ENCODE results near the gene TGIF1. TPM values are rescaled to one million over a fixed set of nuclear protein-coding genes. Genes with fewer than 3 reads are reported as not detected.
A peak's percentile ranks its signal among the peaks of the same experiment; 100 is the strongest.

Gene TGIF1
- polyA plus RNA-seq, 3 donors, result 32.2 to 109 (median 39.8) TPM

- WGBS (ENCODE audit: insufficient coverage), result 96% methylated on average over 8 of the region's 11 CpGs
- no peak overlapping the region for H3K9ac ChIP-seq (ENCODE audit: insufficient read depth, low read length, poor library complexity, severe bottlenecking)
- TF ChIP-seq CTCF (IDR thresholded peaks at IDR 0.05), result no peak
- DNase-seq, result no peak
- H3K4me3 ChIP-seq (replicated peaks in 1 of 3; ENCODE audit: low read depth in 2 of 3, low read length in 3 of 3), result no peak overlapping the region
- no peaks in the 10 kb centered on the region for H3K36me3 Mint-ChIP-seq
- no peaks in the 10 kb centered on the region for H3K36me3 ChIP-seq (replicated peaks in 1 of 2; ENCODE audit: control insufficient read depth in 1 of 2, insufficient read depth in 2 of 2, low read length in 2 of 2)
- intact Hi-C loops (cut with micrococcal nuclease), result no loop called here
- no peak overlapping the region for H3K4me3 Mint-ChIP-seq
- no peaks in the 10 kb centered on the region for H3K79me2 ChIP-seq (ENCODE audit: insufficient read depth, low read length)
- H3K27me3 Mint-ChIP-seq (ENCODE audit: low read depth in 3 of 3), result peaks cover 7 to 13% (median 10%) of the 10 kb centered on the region in 3 donors
- H3K9me3 ChIP-seq (replicated peaks in 1 of 2; ENCODE audit: control insufficient read depth in 1 of 2, insufficient read depth in 1 of 2, low read length in 2 of 2), result no peaks in the 10 kb centered on the region
- H3K9me3 Mint-ChIP-seq, result peaks cover 0 to 10% (median 2%) of the 10 kb centered on the region in 7 donors
- no peaks in the 10 kb centered on the region for H4K20me1 ChIP-seq (ENCODE audit: insufficient read depth, low read length)
- peaks cover 9% of the 10 kb centered on the region for H3K4me1 Mint-ChIP-seq
- H3K4me2 ChIP-seq (replicated peaks; ENCODE audit: extremely low read depth, low read length, poor library complexity, severe bottlenecking), result no peak overlapping the region
- H2AFZ ChIP-seq (ENCODE audit: insufficient read depth, low read depth, low read length, poor library complexity, severe bottlenecking), result no peak overlapping the region
- H3K27ac Mint-ChIP-seq, result no peak overlapping the region
- peaks cover 3 to 7% of the 10 kb centered on the region in 2 donors for H3K4me1 ChIP-seq (ENCODE audit: control insufficient read depth in 1 of 2, insufficient read depth in 2 of 2, low read length in 2 of 2)
- H3K27ac ChIP-seq (ENCODE audit: low read depth in 1 of 2, low read length in 2 of 2), result no peak overlapping the region
- H3K27me3 ChIP-seq (ENCODE audit: control insufficient read depth in 2 of 2, insufficient read depth in 2 of 2, low read length in 2 of 2), result no peaks in the 10 kb centered on the region
These were observed 34.9 kb upstream of the TGIF1 start for GRCh38 chr18:3415110-3415509.

- H3K4me1 Mint-ChIP-seq, result no peaks in the 10 kb centered on the region
- intact Hi-C loops (cut with micrococcal nuclease), result no loop called here
- Histone ChIP-seq H3K9me3 (replicated peaks in 1 of 2; ENCODE audit: control insufficient read depth in 1 of 2, insufficient read depth in 1 of 2, low read length in 2 of 2) (no peaks in the 10 kb centered on the region), H3K36me3 (replicated peaks in 1 of 2; ENCODE audit: control insufficient read depth in 1 of 2, insufficient read depth in 2 of 2, low read length in 2 of 2) (no peaks in the 10 kb centered on the region), H3K9ac (ENCODE audit: insufficient read depth, low read length, poor library complexity, severe bottlenecking) (no peak overlapping the region), H3K79me2 (ENCODE audit: insufficient read depth, low read length) (no peaks in the 10 kb centered on the region), H3K27ac (ENCODE audit: low read depth in 1 of 2, low read length in 2 of 2) (no peak overlapping the region), H4K20me1 (ENCODE audit: insufficient read depth, low read length) (no peaks in the 10 kb centered on the region), H3K4me1 (ENCODE audit: control insufficient read depth in 1 of 2, insufficient read depth in 2 of 2, low read length in 2 of 2) (no peaks in the 10 kb centered on the region), H3K4me2 (replicated peaks; ENCODE audit: extremely low read depth, low read length, poor library complexity, severe bottlenecking) (no peak overlapping the region), H2AFZ (ENCODE audit: insufficient read depth, low read depth, low read length, poor library complexity, severe bottlenecking) (no peak overlapping the region), H3K27me3 (ENCODE audit: control insufficient read depth in 2 of 2, insufficient read depth in 2 of 2, low read length in 2 of 2) (no peaks in the 10 kb centered on the region), H3K4me3 (replicated peaks in 1 of 3; ENCODE audit: low read depth in 2 of 3, low read length in 3 of 3) (no peak overlapping the region)
- no peak for TF ChIP-seq CTCF (IDR thresholded peaks at IDR 0.05)
- peaks cover 0 to 12% (median 2%) of the 10 kb centered on the region in 7 donors for H3K9me3 Mint-ChIP-seq
- peak overlapping the region in 1 of 7 donors; percentile 37 for H3K27ac Mint-ChIP-seq
- no peak for DNase-seq
- peaks cover 0 to 4% (median 2%) of the 10 kb centered on the region in 3 donors for H3K27me3 Mint-ChIP-seq (ENCODE audit: low read depth in 3 of 3)
- WGBS (ENCODE audit: insufficient coverage), result no CpG with 5 or more reads among the region's 2 CpGs
- H3K36me3 Mint-ChIP-seq, result no peaks in the 10 kb centered on the region
- no peak overlapping the region for H3K4me3 Mint-ChIP-seq
These were observed 31.9 kb upstream of the TGIF1 start for GRCh38 chr18:3418083-3418482.

Data from CD14-positive monocyte (primary cell).